PFSK-1 (cell line): ENCODE results near the gene PEX7.

Source experiments
- FOXP2 ChIP-seq: optimal IDR thresholded peaks from 2 replicates; pipeline ENCODE3; 2011; ENCODE audit warnings: borderline replicate concordance, control low read depth, inconsistent platforms; ENCODE audit not compliant: insufficient read depth; ENCODE audit errors: extremely low read length, extremely low read depth
- POLR2AphosphoS5 ChIP-seq: IDR thresholded peaks from 2 replicates; pipeline ENCODE4 v1.6.1; 2012; ENCODE audit warnings: low read depth, mild to moderate bottlenecking, control low read depth, low read length, moderate library complexity
- REST ChIP-seq, 2 experiments: IDR thresholded peaks; 2 replicates each; pipeline versions ENCODE4 v1.6.1 to v1.8.0; 2011 to 2012; ENCODE audit warnings: low read depth in 2 of 2, low read length in 2 of 2, control low read depth in 1 of 2, inconsistent platforms in 1 of 2, mild to moderate bottlenecking in 1 of 2, moderate library complexity in 1 of 2; ENCODE audit not compliant: insufficient read depth in 1 of 2
- SIN3A ChIP-seq: IDR thresholded peaks from 2 replicates; pipeline ENCODE4 v1.6.1; 2012; ENCODE audit warnings: mild to moderate bottlenecking, low read length, moderate library complexity, borderline replicate concordance; ENCODE audit not compliant: insufficient read depth
- TAF1 ChIP-seq: IDR thresholded peaks from 2 replicates; pipeline ENCODE4 v1.6.1; 2012; ENCODE audit warnings: low read length, control low read depth, borderline replicate concordance; ENCODE audit not compliant: insufficient read depth

The PEX7 gene

GRCh38 chr6:136914947-136915346 lies 92.6 kb downstream of the PEX7 start:
- TF ChIP-seq SIN3A (no peak), REST (IDR thresholded peaks at IDR 0.05; ENCODE audit: insufficient read depth in 1 of 2, low read depth in 2 of 2, low read length in 2 of 2) (no peak), FOXP2 (no peak), TAF1 (no peak), POLR2AphosphoS5 (no peak)

- TF ChIP-seq REST (IDR thresholded peaks at IDR 0.05; ENCODE audit: insufficient read depth in 1 of 2, low read depth in 2 of 2, low read length in 2 of 2) = no peak
- no peak for TF ChIP-seq SIN3A
- no peak for TF ChIP-seq FOXP2
- TF ChIP-seq POLR2AphosphoS5 = no peak
- TF ChIP-seq TAF1 = no peak
These were observed 96.3 kb downstream of the PEX7 start for GRCh38 chr6:136918706-136919105.

DNA sequence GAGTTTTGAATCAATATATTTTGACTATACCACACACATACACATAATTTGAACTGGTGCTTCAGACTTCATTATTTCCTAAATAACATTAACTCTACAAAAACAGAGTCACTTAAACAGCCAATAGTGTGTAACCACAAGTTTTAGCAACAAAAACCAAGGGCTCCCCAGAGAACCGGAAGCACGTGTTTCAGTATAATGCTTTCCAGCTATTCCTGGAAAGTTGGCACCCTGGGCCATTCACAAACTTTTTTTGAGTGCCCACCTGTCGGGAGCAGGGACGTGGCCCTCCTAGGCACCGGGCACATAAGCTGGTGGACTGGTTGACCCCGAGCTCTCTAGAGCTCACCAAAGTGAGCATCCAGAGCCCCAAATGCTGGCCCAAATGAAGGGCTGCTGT lies 97.8 kb downstream of the PEX7 start:
- TF ChIP-seq TAF1 (no peak), SIN3A (no peak), FOXP2 (no peak), POLR2AphosphoS5 (no peak)

GRCh38 chr6:136920671-136921380 lies 98.4 kb downstream of the PEX7 start:
- no peak for TF ChIP-seq TAF1
- TF ChIP-seq REST (IDR thresholded peaks at IDR 0.05; ENCODE audit: insufficient read depth in 1 of 2, low read depth in 2 of 2, low read length in 2 of 2) = no peak
- TF ChIP-seq POLR2AphosphoS5 = no peak
- no peak for TF ChIP-seq SIN3A
- TF ChIP-seq FOXP2 = no peak

GRCh38 chr6:136921381-136921935 lies 99.1 kb downstream of the PEX7 start:
- TF ChIP-seq SIN3A = no peak
- TF ChIP-seq FOXP2 = no peak
- no peak for TF ChIP-seq TAF1
- no peak for TF ChIP-seq POLR2AphosphoS5
- no peak for TF ChIP-seq REST (IDR thresholded peaks at IDR 0.05; ENCODE audit: insufficient read depth in 1 of 2, low read depth in 2 of 2, low read length in 2 of 2)
